AG04450 (cell line): ENCODE results near the gene ATP1B3. TPM values are rescaled to one million over a fixed set of nuclear protein-coding genes. Genes with fewer than 3 reads are reported as not detected.

Experiments used
- CTCF ChIA-PET: fragments of 300-600, 350-600 bp; formaldehyde crosslinking; extraction: SDS; loops from one replicate; lab custom pipeline; 2022; ENCODE audit warnings: antibody characterized with exemption, inconsistent platforms; lab: Charles Lee
- POLR2A ChIA-PET: fragments of 350-600 bp; formaldehyde crosslinking; extraction: SDS; loops from one replicate; lab custom pipeline; 2021; ENCODE audit warnings: antibody characterized with exemption, inconsistent platforms; lab: Yijun Ruan, JAX
- DNase-seq: peaks from one replicate; pipeline ENCODE4 v3.0.0-alpha.2; 2011; ENCODE audit warnings: low read depth, low spot score
- H3K27ac ChIP-seq: one replicate; pipeline ENCODE4 v1.5.1; 2012; ENCODE audit warnings: low read depth, low read length, control low read depth
- H3K27me3 ChIP-seq: one replicate; pipeline ENCODE4 v1.6.0; 2012; ENCODE audit warnings: low read length; ENCODE audit not compliant: control insufficient read depth, insufficient read depth
- H3K4me3 ChIP-seq: 2 replicates; pipeline ENCODE4 v1.5.1; 2011; ENCODE audit warnings: mild to moderate bottlenecking, low read depth, low read length, control low read depth
- H3K9me3 ChIP-seq: 2 replicates; pipeline ENCODE4 v1.5.1; 2012; ENCODE audit warnings: low read length; ENCODE audit not compliant: control insufficient read depth, insufficient read depth
- polyA plus RNA-seq: library from polyadenylated mRNA; depleted of rRNA; stranded (reverse); fragments of >200 nt; gene quantifications from 2 replicates; pipeline ENCODE4 v1.2.3, GENCODE V29; 2011
- TF ChIP-seq, protein P1 (sequence below): IDR thresholded peaks from 2 replicates; pipeline ENCODE4 v1.5.1; 2011; ENCODE audit warnings: low read depth, low read length, control low read depth, inconsistent platforms

The ATP1B3 gene
- polyA plus RNA-seq, 1 experiment = 199 TPM

- ChIA-PET POLR2A (no interaction called here), CTCF (interaction anchor here (1.0 kb wide), 1 partner anchor 17 kb away, joined by 3 read pairs; no protein-coding TSS in a partner anchor)
- no peaks in the 10 kb centered on the region for H3K9me3 ChIP-seq
- H3K27me3 ChIP-seq = no peaks in the 10 kb centered on the region
- no peak overlapping the region for H3K4me3 ChIP-seq
- TF ChIP-seq, protein P1, sequence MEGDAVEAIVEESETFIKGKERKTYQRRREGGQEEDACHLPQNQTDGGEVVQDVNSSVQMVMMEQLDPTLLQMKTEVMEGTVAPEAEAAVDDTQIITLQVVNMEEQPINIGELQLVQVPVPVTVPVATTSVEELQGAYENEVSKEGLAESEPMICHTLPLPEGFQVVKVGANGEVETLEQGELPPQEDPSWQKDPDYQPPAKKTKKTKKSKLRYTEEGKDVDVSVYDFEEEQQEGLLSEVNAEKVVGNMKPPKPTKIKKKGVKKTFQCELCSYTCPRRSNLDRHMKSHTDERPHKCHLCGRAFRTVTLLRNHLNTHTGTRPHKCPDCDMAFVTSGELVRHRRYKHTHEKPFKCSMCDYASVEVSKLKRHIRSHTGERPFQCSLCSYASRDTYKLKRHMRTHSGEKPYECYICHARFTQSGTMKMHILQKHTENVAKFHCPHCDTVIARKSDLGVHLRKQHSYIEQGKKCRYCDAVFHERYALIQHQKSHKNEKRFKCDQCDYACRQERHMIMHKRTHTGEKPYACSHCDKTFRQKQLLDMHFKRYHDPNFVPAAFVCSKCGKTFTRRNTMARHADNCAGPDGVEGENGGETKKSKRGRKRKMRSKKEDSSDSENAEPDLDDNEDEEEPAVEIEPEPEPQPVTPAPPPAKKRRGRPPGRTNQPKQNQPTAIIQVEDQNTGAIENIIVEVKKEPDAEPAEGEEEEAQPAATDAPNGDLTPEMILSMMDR = peak; percentile 11; the same call in 1 of the 2 replicates
- no peak overlapping the region for H3K27ac ChIP-seq
- DNase-seq = no peak
Measured at GRCh38 chr3:141940194-141940776, 63.8 kb downstream of the ATP1B3 start.

- DNase-seq = no peak
- H3K27me3 ChIP-seq = no peaks in the 10 kb centered on the region
- POLR2A ChIA-PET = no interaction called here
- no peak overlapping the region for H3K4me3 ChIP-seq
- TF ChIP-seq, protein P1 = no peak
- CTCF ChIA-PET = interaction anchor here (1.0 kb wide), 1 partner anchor 18 kb away, joined by 3 read pairs; no protein-coding TSS in a partner anchor
- no peaks in the 10 kb centered on the region for H3K9me3 ChIP-seq
- H3K27ac ChIP-seq = no peak overlapping the region
Measured at GRCh38 chr3:141941093-141941492, 64.7 kb downstream of the ATP1B3 start.

DNA sequence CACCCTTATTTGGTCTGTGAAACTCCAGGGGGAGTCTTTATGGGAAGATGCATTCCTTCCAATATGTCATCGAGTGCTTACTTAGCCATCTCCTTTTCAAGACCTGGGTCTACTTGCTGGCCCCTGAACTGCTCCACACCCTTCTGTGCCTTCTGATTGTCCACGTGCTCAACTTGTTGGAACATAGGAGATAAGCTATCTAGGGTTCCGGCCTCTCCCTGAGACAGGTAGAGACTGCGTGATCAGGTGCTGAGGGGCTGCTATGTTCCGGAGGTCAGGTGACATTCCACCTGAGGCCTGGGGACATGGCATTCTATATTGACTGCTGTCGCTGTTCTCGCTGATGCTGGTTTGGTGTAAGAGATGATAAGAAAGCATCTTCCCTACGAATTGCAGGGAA is 65.6 kb downstream of the ATP1B3 start:
- H3K4me3 ChIP-seq = no peak overlapping the region
- no peaks in the 10 kb centered on the region for H3K9me3 ChIP-seq
- ChIA-PET POLR2A (no interaction called here), CTCF (no interaction called here)
- H3K27me3 ChIP-seq = no peaks in the 10 kb centered on the region
- no peak for DNase-seq
- TF ChIP-seq, protein P1 = no peak
- no peak overlapping the region for H3K27ac ChIP-seq

- TF ChIP-seq, protein P1 = no peak
- Histone ChIP-seq H3K9me3 (no peaks in the 10 kb centered on the region), H3K4me3 (no peak overlapping the region), H3K27ac (no peak overlapping the region), H3K27me3 (no peaks in the 10 kb centered on the region)
- ChIA-PET CTCF (no interaction called here), POLR2A (no interaction called here)
- no peak for DNase-seq
Measured at GRCh38 chr3:141945726-141946485, 69.5 kb downstream of the ATP1B3 start.

GRCh38 chr3:141949399-141949798 is 73.0 kb downstream of the ATP1B3 start:
- TF ChIP-seq, protein P1 = no peak
- H3K27me3 ChIP-seq = no peaks in the 10 kb centered on the region
- DNase-seq = no peak
- H3K4me3 ChIP-seq = no peak overlapping the region
- CTCF ChIA-PET = no interaction called here
- H3K9me3 ChIP-seq = no peaks in the 10 kb centered on the region
- H3K27ac ChIP-seq = no peak overlapping the region
- POLR2A ChIA-PET = no interaction called here
